Vagina (tissue), 2 donors: Measurements from ENCODE around the gene TPSD1.

Source experiments
- CTCF ChIP-seq, 3 experiments: fragments of 450-650 bp in 2 of 3; fragments of 200-600 bp in 1 of 3; sonication (generic) in 1 of 3; IDR thresholded peaks; one replicate each; pipeline ENCODE4 v1.5.1; 2017 to 2019; ENCODE audit warnings: antibody characterized with exemption in 3 of 3, mild to moderate bottlenecking in 2 of 3, moderate library complexity in 2 of 3
- POLR2A ChIP-seq, 2 donors: fragments of 450-650 bp; IDR thresholded peaks; one replicate each; pipeline ENCODE4 v1.6.1; 2017; ENCODE audit warnings: antibody characterized with exemption in 2 of 2, mild to moderate bottlenecking in 2 of 2, moderate library complexity in 2 of 2
- POLR2AphosphoS5 ChIP-seq, 2 donors: sonication (generic); formaldehyde crosslinking; IDR thresholded peaks; one replicate each; pipeline ENCODE4 v1.9.0; 2017; ENCODE audit warnings: antibody characterized with exemption in 2 of 2, mild to moderate bottlenecking in 2 of 2, low read depth in 1 of 2; ENCODE audit not compliant: insufficient read depth in 1 of 2

- TF ChIP-seq POLR2AphosphoS5 (IDR thresholded peaks at IDR 0.05; ENCODE audit: insufficient read depth in 1 of 2, low read depth in 1 of 2) (no peak), POLR2A (IDR thresholded peaks at IDR 0.05) (no peak), CTCF (IDR thresholded peaks at IDR 0.05) (no peak)
These were observed 20.7 kb downstream of the TPSD1 start for GRCh38 chr16:1276580-1276878.
